Cardiac septum (tissue), 1 donor: Measurements from ENCODE around the gene GJD4. TPM values are rescaled to one million over a fixed set of nuclear protein-coding genes. Genes with fewer than 3 reads are reported as not detected.

Source experiments
- DNase-seq: peaks from one replicate; pipeline ENCODE4 v3.0.0-alpha.2; 2020; ENCODE audit warnings: low spot score
- intact Hi-C: fragments of 100-400 bp; cut with DNase I; formaldehyde crosslinking; loops from one replicate; pipeline ENCODE4 v1.14.0; 2022
- total RNA-seq: library from RNA; stranded (reverse); fragmentation: NEBNext Ultra II Directional; extraction: Animal tissue kit (Norgen Biotek cat#: 25700); gene quantifications from one replicate; pipeline ENCODE4 v1.2.1, GENCODE V29; 2021
- donor health status: DM: no; HTN: no; CAD: no.

The GJD4 gene
- total RNA-seq, 1 donor from 2014 or later, result not detected

- peak; percentile 94 for DNase-seq
- intact Hi-C loops, result loop anchor here (5.0 to 10.0 kb wide), 4 partner anchors 190 to 850 kb away; no protein-coding TSS in a partner anchor
These were observed 37.1 kb downstream of the GJD4 start, which contains the start of gene FZD8 for GRCh38 chr10:35642035-35642792. FZD8 (minus strand) TSS chr10:35642296; CDS start chr10:35641429, 867 bp downstream.

DNA sequence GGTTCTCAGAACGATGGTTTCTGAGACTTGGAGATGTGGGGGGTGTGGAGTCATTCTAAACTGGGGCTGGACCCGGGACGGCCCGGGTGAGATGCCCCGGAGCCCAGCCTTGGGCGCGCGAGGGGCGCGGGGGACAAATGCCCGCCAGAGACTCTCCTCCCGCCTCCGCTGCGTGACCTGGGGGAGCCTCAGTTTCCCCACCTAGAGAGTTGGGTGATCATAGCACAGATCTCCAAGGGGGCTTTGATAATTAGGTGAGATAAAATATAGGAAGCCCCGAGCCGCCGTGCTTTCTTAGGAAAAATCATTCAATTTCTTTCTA lies 37.6 kb downstream of the GJD4 start:
- no peak for DNase-seq
- intact Hi-C loops, result loop anchor here (5.0 to 10.0 kb wide), 4 partner anchors 190 to 850 kb away; no protein-coding TSS in a partner anchor

DNA sequence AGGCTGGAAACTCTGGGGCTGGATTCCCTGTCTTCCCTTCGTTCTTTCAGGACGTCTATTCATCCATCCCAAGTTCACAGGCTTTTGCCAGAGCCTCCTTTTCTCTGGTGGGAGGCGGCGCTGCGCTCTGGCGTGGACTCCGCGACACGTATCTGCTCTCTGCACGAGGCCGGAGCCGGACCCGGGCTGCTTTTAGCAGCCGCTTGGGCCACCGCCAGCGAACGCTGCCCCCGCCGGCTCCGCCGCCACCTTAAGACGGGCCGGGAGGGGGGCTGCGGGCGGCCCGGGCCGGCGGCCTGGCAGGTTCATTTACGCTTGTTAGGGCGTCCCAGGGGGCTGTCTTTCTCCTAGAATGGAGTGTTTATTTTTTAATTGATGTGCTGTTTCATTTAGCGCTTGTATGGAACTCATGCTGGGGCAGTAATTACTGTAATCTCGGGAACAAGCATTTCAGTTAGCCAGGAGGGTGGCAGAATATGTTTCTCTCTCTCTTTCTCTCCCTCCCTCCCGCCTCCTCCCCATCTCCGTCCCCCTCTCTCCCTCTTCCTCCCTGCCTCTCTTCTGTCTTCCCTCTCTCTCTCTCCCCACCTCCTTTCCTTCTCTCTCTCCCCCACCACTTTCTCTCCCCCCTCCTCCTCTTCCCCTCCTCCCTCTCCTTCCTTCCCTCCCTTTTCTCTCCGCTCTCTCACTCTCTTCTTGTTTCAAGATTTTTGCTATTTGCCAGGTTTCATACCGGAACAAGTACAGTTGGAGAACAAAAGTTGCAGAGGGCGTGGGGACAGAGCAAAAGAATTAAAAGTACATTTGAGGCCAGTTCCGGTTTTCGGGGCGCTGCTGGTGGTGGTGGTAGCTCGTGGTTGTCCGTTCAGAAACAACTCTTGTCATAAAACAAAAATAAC lies 38.3 kb downstream of the GJD4 start:
- DNase-seq, result peak; percentile 84
- intact Hi-C loops, result loop anchor here (5.0 to 10.0 kb wide), 4 partner anchors 191 to 849 kb away; no protein-coding TSS in a partner anchor

GRCh38 chr10:35644050-35644950 lies 39.2 kb downstream of the GJD4 start:
- no peak for DNase-seq
- intact Hi-C loops, result loop anchor here (5.0 to 10.0 kb wide), 4 partner anchors 192 to 848 kb away; no protein-coding TSS in a partner anchor

DNA sequence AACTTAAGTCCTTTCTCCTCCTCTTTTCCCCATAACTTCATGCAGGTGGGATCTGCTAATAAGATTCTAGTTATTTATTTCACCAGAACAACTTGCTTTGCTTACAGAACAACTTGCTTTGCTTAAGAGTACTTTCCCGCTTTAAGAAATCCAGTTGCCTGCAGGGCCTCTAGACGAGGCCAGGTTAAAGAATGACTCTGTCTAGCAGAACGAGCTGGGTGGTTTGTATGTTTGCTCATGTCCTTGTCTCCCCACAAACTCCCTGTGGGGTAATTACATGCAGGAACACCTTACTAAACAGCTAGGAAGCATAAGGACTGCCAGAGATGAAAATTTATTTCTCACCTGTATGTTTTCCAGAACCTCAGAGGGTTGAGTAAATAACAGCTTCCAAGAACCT lies 45.8 kb downstream of the GJD4 start:
- intact Hi-C loops, result no loop called here

GRCh38 chr10:35652824-35653223 lies 47.7 kb downstream of the GJD4 start:
- intact Hi-C loops, result no loop called here
- no peak for DNase-seq

More for the DNA sequence above, 45.8 kb downstream of the GJD4 start:
- DNase-seq, result no peak

DNA sequence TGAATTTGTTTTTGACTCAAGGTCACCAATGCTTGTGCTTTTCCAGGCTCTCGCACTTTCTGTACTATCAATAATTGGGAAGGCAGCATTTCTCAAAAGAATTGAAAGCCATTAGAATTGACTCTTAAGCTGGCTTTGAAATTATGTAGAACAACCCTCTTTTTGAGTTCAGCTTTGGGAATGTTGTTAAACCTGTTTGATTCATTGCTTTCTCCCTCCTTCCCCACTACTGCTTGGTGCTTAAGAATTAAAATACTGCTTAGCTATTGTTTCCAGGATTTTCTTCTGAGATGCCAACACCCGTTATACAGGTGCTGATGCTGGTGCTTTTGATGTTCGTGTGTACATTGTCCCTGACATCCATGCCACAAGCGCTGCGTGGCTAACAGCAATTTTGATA lies 52.5 kb downstream of the GJD4 start:
- intact Hi-C loops, result no loop called here
- no peak for DNase-seq

Other genes with a start within 250 kb of the GJD4 start
- 7.7 TPM for gene FZD8, start 37.0 kb downstream of the GJD4 start, total RNA-seq